GM12801 (cell line): ENCODE measurements around the gene SIRT7.

Experiments
- CTCF ChIP-seq: IDR thresholded peaks from one replicate; pipeline ENCODE4 v1.5.1; 2011; ENCODE audit warnings: control low read depth; ENCODE audit not compliant: insufficient read length; ENCODE audit errors: extremely low read depth

The SIRT7 gene

DNA sequence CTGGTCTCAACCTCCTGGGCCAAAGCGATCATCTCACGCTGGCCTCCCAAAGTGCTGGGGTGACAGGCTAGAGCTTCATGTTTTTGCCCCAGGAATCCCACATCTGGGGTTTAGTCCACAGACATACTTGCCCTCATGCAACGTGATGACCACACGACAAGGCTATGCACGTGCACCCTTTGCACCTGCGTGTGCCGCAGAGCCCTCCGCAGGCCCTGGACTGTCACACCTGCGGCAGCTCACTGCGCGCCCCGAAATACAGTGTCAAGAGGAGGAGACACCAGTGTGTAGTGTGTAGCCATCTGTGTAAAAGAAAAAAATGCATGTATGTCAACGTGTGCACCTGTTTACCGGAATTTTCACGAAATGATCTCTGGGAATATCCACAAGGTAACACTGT lies 32.5 kb upstream of the SIRT7 start:
- TF ChIP-seq CTCF = no peak

- TF ChIP-seq CTCF = no peak
These were observed 30.8 kb upstream of the SIRT7 start for GRCh38 chr17:81948635-81949378.

DNA sequence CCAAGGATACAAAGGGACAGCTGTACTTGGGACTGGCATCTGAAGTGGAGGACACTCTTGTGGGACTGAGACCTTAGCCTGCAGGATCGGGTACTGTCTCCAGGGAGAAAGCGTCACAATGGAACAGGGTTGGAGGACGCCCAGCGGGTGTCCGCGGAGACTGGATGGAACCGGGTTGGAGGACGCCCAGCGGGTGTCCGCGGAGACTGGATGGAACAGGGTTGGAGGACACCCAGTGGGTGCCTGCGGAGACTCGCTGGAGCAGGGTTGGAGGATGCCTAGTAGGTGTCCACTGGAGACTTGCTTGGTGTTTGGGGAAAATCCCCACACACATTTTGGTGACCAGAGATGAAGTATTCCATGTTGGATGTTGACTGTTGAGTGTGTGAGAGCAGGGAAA lies 29.2 kb upstream of the SIRT7 start, which contains the start of gene MYADML2:
MYADML2 (minus strand) TSS at position 45 of the 400 bp plus-strand sequence. CDS start 5,492 bp downstream, outside the sequence.
- TF ChIP-seq CTCF = no peak

DNA sequence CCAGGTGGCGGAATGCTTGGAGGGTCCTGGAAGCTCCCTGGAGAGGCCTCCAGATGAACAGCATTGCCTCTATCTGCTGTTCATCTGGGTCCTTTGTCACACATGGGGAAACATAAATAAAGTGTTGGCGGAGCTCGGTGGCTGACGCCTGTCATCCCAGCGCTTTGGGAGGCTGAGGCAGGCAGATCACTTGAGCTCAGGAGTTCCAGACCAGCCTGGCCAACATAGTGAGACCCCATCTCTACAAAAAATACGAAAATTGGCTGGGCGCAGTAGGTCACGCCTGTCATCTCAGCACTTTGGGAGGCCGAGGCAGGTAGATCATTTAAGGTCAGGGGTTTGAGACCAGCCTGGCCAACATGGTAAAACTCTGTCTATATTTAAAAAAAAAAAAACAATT lies 26.9 kb upstream of the SIRT7 start:
- no peak for TF ChIP-seq CTCF

DNA sequence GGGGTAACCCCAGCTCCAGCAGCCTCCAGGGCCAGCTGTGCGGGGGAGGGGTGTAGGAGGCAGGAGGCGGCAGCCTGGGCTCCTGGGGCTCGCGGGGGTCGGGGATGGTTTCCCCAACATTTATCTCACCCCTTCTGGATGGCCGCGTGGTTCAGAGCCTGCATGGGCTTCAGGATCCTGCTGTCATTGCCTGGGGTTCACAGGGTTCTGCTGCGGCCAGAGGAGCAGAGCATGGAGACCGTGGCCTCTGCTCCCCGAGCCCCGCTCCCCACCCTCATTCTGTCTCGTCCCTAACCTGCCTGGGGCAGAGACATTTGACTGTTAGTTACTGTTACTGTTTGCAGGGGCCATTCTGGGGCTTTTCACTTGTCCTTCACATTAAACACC lies 24.2 kb upstream of the SIRT7 start:
- TF ChIP-seq CTCF = no peak

- TF ChIP-seq CTCF = no peak
These were observed 23.6 kb upstream of the SIRT7 start for GRCh38 chr17:81941484-81942166.

- no peak for TF ChIP-seq CTCF
These were observed 22.8 kb upstream of the SIRT7 start for GRCh38 chr17:81940538-81941483.
